SK-N-SH (cell line): ENCODE measurements around the gene PLEKHM3. TPM values are rescaled to one million over a fixed set of nuclear protein-coding genes. Genes with fewer than 3 reads are reported as not detected.

Source experiments
- CTCF ChIA-PET: fragments of 300-600, 350-600 bp; formaldehyde crosslinking; extraction: SDS; loops from one replicate; lab custom pipeline; 2021; lab: Yijun Ruan, JAX
- POLR2A ChIA-PET: fragments of 350-600 bp; sonication (Branson Sonifier 250); formaldehyde crosslinking; extraction: SDS; loops from one replicate; lab custom pipeline; 2020; ENCODE audit warnings: antibody characterized with exemption, inconsistent platforms; lab: Yijun Ruan, JAX
- DNase-seq: peaks from one replicate; pipeline ENCODE4 v3.0.0; 2012
- H2AFZ ChIP-seq: fragments of 200-600 bp; sonication (generic); 2 replicates; pipeline ENCODE4 v1.8.1; 2016; ENCODE audit warnings: antibody characterized with exemption, mild to moderate bottlenecking, low read depth
- H3F3A ChIP-seq: fragments of 200-600 bp; sonication (generic); replicated peaks from 2 replicates; pipeline ENCODE3; 2016; ENCODE audit warnings: antibody characterized with exemption, mild to moderate bottlenecking; ENCODE audit not compliant: insufficient read depth
- H3K27ac ChIP-seq, 2 experiments: fragments of 200-500 bp in 1 of 2; fragments of 200-600 bp in 1 of 2; sonication (Bioruptor generic) in 1 of 2; sonication (generic), shearing (Covaris generic) in 1 of 2; 2 replicates each; pipeline versions ENCODE4 v1.5.1 to v1.6.1; 2014 to 2016; ENCODE audit warnings: low read depth in 2 of 2, inconsistent platforms in 1 of 2, low read length in 1 of 2, mild to moderate bottlenecking in 1 of 2, mixed read lengths in 1 of 2
- H3K27me3 ChIP-seq: fragments of 200-600 bp; sonication (generic), shearing (Covaris generic); 2 replicates; pipeline ENCODE4 v1.6.1; 2016; ENCODE audit warnings: mixed run types; ENCODE audit not compliant: insufficient read depth
- H3K36me3 ChIP-seq, 2 experiments: fragments of 200-500 bp in 1 of 2; fragments of 200-600 bp in 1 of 2; sonication (Bioruptor generic) in 1 of 2; sonication (generic) in 1 of 2; replicated peaks in 1 of 2; 2 replicates each; pipeline versions ENCODE3 to v1.5.1; 2014 to 2016; ENCODE audit warnings: low read length in 1 of 2, mild to moderate bottlenecking in 1 of 2; ENCODE audit not compliant: insufficient read depth in 2 of 2, control insufficient read depth in 1 of 2
- H3K4me1 ChIP-seq, 2 experiments: fragments of 200-500 bp in 1 of 2; fragments of 200-600 bp in 1 of 2; sonication (Bioruptor generic) in 1 of 2; sonication (generic), shearing (Covaris generic) in 1 of 2; 2 replicates each; pipeline versions ENCODE4 v1.5.1 to v1.6.1; 2014 to 2016; ENCODE audit warnings: low read depth in 1 of 2, low read length in 1 of 2, mixed run types in 1 of 2; ENCODE audit not compliant: insufficient read depth in 2 of 2, control insufficient read depth in 1 of 2
- H3K4me2 ChIP-seq: fragments of 200-600 bp; sonication (generic), shearing (Covaris generic); 2 replicates; pipeline ENCODE4 v1.6.1; 2017; ENCODE audit warnings: mixed run types
- H3K4me3 ChIP-seq, 2 experiments: fragments of 200-500 bp in 1 of 2; fragments of 200-600 bp in 1 of 2; sonication (Bioruptor generic) in 1 of 2; sonication (generic), shearing (Covaris generic) in 1 of 2; 2 replicates each; pipeline versions ENCODE4 v1.5.1 to v1.8.1; 2014 to 2016; ENCODE audit warnings: low read depth in 2 of 2, inconsistent platforms in 1 of 2, low read length in 1 of 2, mild to moderate bottlenecking in 1 of 2, mixed read lengths in 1 of 2, moderate library complexity in 1 of 2
- H3K79me2 ChIP-seq: fragments of 200-600 bp; sonication (generic); 2 replicates; pipeline ENCODE4 v1.8.1; 2017; ENCODE audit warnings: mild to moderate bottlenecking; ENCODE audit not compliant: insufficient read depth
- H3K9ac ChIP-seq: fragments of 200-600 bp; sonication (generic); 2 replicates; pipeline ENCODE4 v1.6.1; 2017; ENCODE audit warnings: mixed run types
- H3K9me2 ChIP-seq: fragments of 200-600 bp; sonication (generic); 2 replicates; pipeline ENCODE4 v1.6.1; 2017; ENCODE audit warnings: mixed run types
- H3K9me3 ChIP-seq: fragments of 200-600 bp; sonication (generic); 2 replicates; pipeline ENCODE4 v1.6.1; 2017; ENCODE audit warnings: mixed run types, mild to moderate bottlenecking, moderate library complexity
- H4K20me1 ChIP-seq: fragments of 200-600 bp; sonication (generic); 2 replicates; pipeline ENCODE4 v1.6.1; 2017; ENCODE audit warnings: mild to moderate bottlenecking, mixed run types; ENCODE audit not compliant: insufficient read depth
- CHD2 ChIP-seq: fragments of 150-350 bp; IDR thresholded peaks from 2 replicates; pipeline ENCODE4 v1.6.1; 2018; ENCODE audit warnings: low read length; ENCODE audit not compliant: partially characterized antibody
- FOSL2 ChIP-seq: IDR thresholded peaks from 2 replicates; pipeline ENCODE4 v1.4.0; 2012; ENCODE audit warnings: low read depth, mild to moderate bottlenecking, moderate library complexity, borderline replicate concordance
- FOXJ3 ChIP-seq: sonication (generic); formaldehyde crosslinking; IDR thresholded peaks from 2 replicates; pipeline ENCODE4 v1.5.1; 2020; ENCODE audit warnings: mild to moderate bottlenecking, missing genetic modification reagents
- GABPA ChIP-seq: IDR thresholded peaks from 2 replicates; pipeline ENCODE4 v1.4.0; 2012; ENCODE audit warnings: low read depth, mild to moderate bottlenecking
- IRF3 ChIP-seq: fragments of 150-350 bp; IDR thresholded peaks from 2 replicates; pipeline ENCODE4 v1.6.1; 2016; ENCODE audit warnings: mild to moderate bottlenecking, low read depth, low read length
- JUND ChIP-seq: IDR thresholded peaks from 2 replicates; pipeline ENCODE4 v1.4.0; 2012
- MAX ChIP-seq: IDR thresholded peaks from 2 replicates; pipeline ENCODE4 v1.4.0; 2012; ENCODE audit warnings: low read depth
- MEF2A ChIP-seq: IDR thresholded peaks from 2 replicates; pipeline ENCODE4 v1.4.0; 2012; ENCODE audit warnings: low read depth, borderline replicate concordance
- MXI1 ChIP-seq: IDR thresholded peaks from 2 replicates; pipeline ENCODE4 v1.6.1; 2012; ENCODE audit warnings: mild to moderate bottlenecking, low read depth, low read length, improper control_type of control experiment
- NRF1 ChIP-seq: IDR thresholded peaks from 2 replicates; pipeline ENCODE4 v1.6.1; 2012; ENCODE audit warnings: low read depth, mild to moderate bottlenecking, low read length
- RAD21 ChIP-seq: IDR thresholded peaks from 2 replicates; pipeline ENCODE4 v1.6.1; 2012; ENCODE audit warnings: mild to moderate bottlenecking, low read length
- RCOR1 ChIP-seq: fragments of 150-350 bp; IDR thresholded peaks from 2 replicates; pipeline ENCODE4 v1.6.1; 2017; ENCODE audit warnings: antibody characterized with exemption, low read length
- SIN3A ChIP-seq: IDR thresholded peaks from 2 replicates; pipeline ENCODE4 v1.6.1; 2012; ENCODE audit warnings: low read depth, mild to moderate bottlenecking, low read length, moderate library complexity, borderline replicate concordance
- SMC3 ChIP-seq: IDR thresholded peaks from 2 replicates; pipeline ENCODE4 v1.6.1; 2012; ENCODE audit warnings: low read depth, low read length, improper control_type of control experiment
- TAF1 ChIP-seq: IDR thresholded peaks from 2 replicates; pipeline ENCODE4 v1.6.1; 2012; ENCODE audit warnings: low read depth, mild to moderate bottlenecking, low read length, moderate library complexity, borderline replicate concordance
- TCF12 ChIP-seq: IDR thresholded peaks from 2 replicates; pipeline ENCODE4 v1.4.0; 2012
- TEAD4 ChIP-seq: IDR thresholded peaks from 2 replicates; pipeline ENCODE4 v1.4.0; 2012; ENCODE audit warnings: mild to moderate bottlenecking, borderline replicate concordance; ENCODE audit not compliant: insufficient read depth
- USF1 ChIP-seq: IDR thresholded peaks from 2 replicates; pipeline ENCODE4 v1.4.0; 2012; ENCODE audit warnings: low read depth, borderline replicate concordance
- USF2 ChIP-seq: fragments of 150-350 bp; IDR thresholded peaks from 2 replicates; pipeline ENCODE4 v1.6.1; 2017; ENCODE audit warnings: antibody characterized with exemption, low read length, low read depth, borderline replicate concordance
- ZBTB33 ChIP-seq: IDR thresholded peaks from 2 replicates; pipeline ENCODE4 v1.4.0; 2012; ENCODE audit warnings: low read depth, borderline replicate concordance
- WGBS: methylation state at CpG from one replicate; pipeline ENCODE4 v1.1.6; 2017; ENCODE audit warnings: low lambda C conversion rate; 5-methylcytosine and 5-hydroxymethylcytosine counted together
- polyA plus RNA-seq, 3 experiments: library from polyadenylated mRNA; depleted of rRNA; stranded (reverse); fragments of >200 nt; gene quantifications; 2 replicates each; pipeline ENCODE4 v1.2.3, GENCODE V29; 2012

The PLEKHM3 gene
- polyA plus RNA-seq, 1 of the 3 experiments (the other 2 are of a cell fraction): 1.9 TPM

GRCh38 chr2:207849443-207849842, 175.9 kb downstream of the PLEKHM3 start:
- Histone ChIP-seq H3K9me2 (no peaks in the 10 kb centered on the region), H3K4me3 (no peak overlapping the region), H3K27ac (no peak overlapping the region), H3K27me3 (no peaks in the 10 kb centered on the region), H3K9ac (no peak overlapping the region), H2AFZ (no peak overlapping the region), H3K79me2 (no peaks in the 10 kb centered on the region), H3K4me2 (no peak overlapping the region), H3K4me1 (peaks cover 0 to under 1% of the 10 kb centered on the region in 2 experiments; a peak in 1 of 4 replicates), H3K9me3 (no peaks in the 10 kb centered on the region), H4K20me1 (no peaks in the 10 kb centered on the region), H3K36me3 (no peaks in the 10 kb centered on the region), H3F3A (peaks cover 1% of the 10 kb centered on the region)
- POLR2A ChIA-PET: no interaction called here
- 79% methylated on average over 1 of the region's 1 CpG for WGBS
- CTCF ChIA-PET: interaction anchor here (1.6 kb wide), 1 partner anchor 20 kb away, joined by 3 read pairs; no protein-coding TSS in a partner anchor
- no peak for DNase-seq
- no peak for TF ChIP-seq FOSL2
- no peak for TF ChIP-seq CHD2
- TF ChIP-seq JUND: no peak
- no peak for TF ChIP-seq USF1
- TF ChIP-seq GABPA: no peak
- no peak for TF ChIP-seq SIN3A
- TF ChIP-seq FOXJ3 (CRISPR knock-in tag): no peak
- no peak for TF ChIP-seq NRF1
- no peak for TF ChIP-seq MAX
- TF ChIP-seq TEAD4: no peak
- no peak for TF ChIP-seq IRF3
- TF ChIP-seq MXI1: no peak
- no peak for TF ChIP-seq ZBTB33
- TF ChIP-seq TAF1: no peak
- TF ChIP-seq MEF2A: no peak
- TF ChIP-seq RAD21: no peak
- TF ChIP-seq RCOR1: no peak
- TF ChIP-seq TCF12: no peak
- TF ChIP-seq USF2: no peak
- TF ChIP-seq SMC3: no peak
